ENCODE data around the gene PLEKHA6. TPM values are rescaled to one million over a fixed set of nuclear protein-coding genes. Genes with fewer than 3 reads are reported as not detected.
"Not testable (repeated sequence)": the region's sequence is repeated elsewhere in the genome, so short reads cannot be mapped to it uniquely, and the experiment has no call there.

Gene PLEKHA6
- total RNA-seq, 2 donors from 2014 or later, result 18.1 to 25.7 TPM

- no peak for TF ChIP-seq CTCF (IDR thresholded peaks at IDR 0.05)
- Histone ChIP-seq H3K4me1 (no peaks in the 10 kb centered on the region), H3K4me3 (no peak overlapping the region), H3K27ac (no peak overlapping the region), H3K36me3 (peaks cover 51% of the 10 kb centered on the region), H3K9me3 (no peaks in the 10 kb centered on the region), H3K27me3 (no peaks in the 10 kb centered on the region)
- no peak for DNase-seq (ENCODE audit: low spot score)
Measured at GRCh38 chr1:204242920-204243319, 116.8 kb downstream of the PLEKHA6 start.

- H3K9me3 ChIP-seq, result no peaks in the 10 kb centered on the region
- no peak overlapping the region for H3K27ac ChIP-seq
- no peak for TF ChIP-seq CTCF (IDR thresholded peaks at IDR 0.05)
- no peak overlapping the region for H3K4me3 ChIP-seq
- H3K27me3 ChIP-seq, result no peaks in the 10 kb centered on the region
- peaks cover 45% of the 10 kb centered on the region for H3K36me3 ChIP-seq
- H3K4me1 ChIP-seq, result no peaks in the 10 kb centered on the region
- no peak for DNase-seq (ENCODE audit: low spot score)
Measured at GRCh38 chr1:204241914-204242313, 117.8 kb downstream of the PLEKHA6 start.

- Histone ChIP-seq H3K36me3 (peaks cover 43% of the 10 kb centered on the region), H3K9me3 (no peaks in the 10 kb centered on the region), H3K27me3 (no peaks in the 10 kb centered on the region), H3K4me3 (no peak overlapping the region), H3K27ac (no peak overlapping the region), H3K4me1 (no peaks in the 10 kb centered on the region)
- no peak for DNase-seq (ENCODE audit: low spot score)
- TF ChIP-seq CTCF (IDR thresholded peaks at IDR 0.05), result no peak
Measured at GRCh38 chr1:204241050-204241449, 118.7 kb downstream of the PLEKHA6 start.

DNA sequence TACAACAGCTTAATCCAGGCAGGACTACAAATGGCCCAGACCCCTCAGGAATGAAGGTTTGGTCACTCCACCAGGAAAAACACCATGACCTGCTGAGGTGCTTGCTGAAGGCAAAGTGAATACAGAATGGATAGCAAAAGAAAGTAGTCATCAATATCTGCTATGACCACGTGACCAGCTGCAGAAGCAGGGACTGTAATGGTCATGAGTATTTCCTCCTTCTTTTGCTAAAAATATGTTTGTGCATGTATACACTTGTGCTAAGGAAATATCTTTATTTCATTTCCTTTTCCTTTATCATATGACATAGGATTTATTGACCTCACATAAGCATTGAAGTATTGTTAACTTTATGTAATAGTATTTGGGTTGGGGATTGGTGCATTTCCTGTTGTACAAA is 119.5 kb downstream of the PLEKHA6 start:
- no peak for DNase-seq (ENCODE audit: low spot score)
- Histone ChIP-seq H3K27me3 (no peaks in the 10 kb centered on the region), H3K27ac (no peak overlapping the region), H3K36me3 (peaks cover 35% of the 10 kb centered on the region), H3K9me3 (no peaks in the 10 kb centered on the region), H3K4me3 (no peak overlapping the region), H3K4me1 (no peaks in the 10 kb centered on the region)
- no peak for TF ChIP-seq CTCF (IDR thresholded peaks at IDR 0.05)

- H3K27me3 ChIP-seq; H3K4me1 ChIP-seq; H3K4me3 ChIP-seq; H3K9me3 ChIP-seq; H3K27ac ChIP-seq; DNase-seq (ENCODE audit: low spot score): not testable (repeated sequence)
- H3K36me3 ChIP-seq, result peaks cover 27% of the 10 kb centered on the region
Measured at GRCh38 chr1:204239401-204239800, 120.3 kb downstream of the PLEKHA6 start.

GRCh38 chr1:204238520-204238919 is 121.2 kb downstream of the PLEKHA6 start:
- not testable (repeated sequence) for H3K27ac ChIP-seq; H3K4me3 ChIP-seq; H3K9me3 ChIP-seq; H3K4me1 ChIP-seq; H3K27me3 ChIP-seq; DNase-seq (ENCODE audit: low spot score)
- H3K36me3 ChIP-seq, result peaks cover 26% of the 10 kb centered on the region

GRCh38 chr1:204237515-204237914 is 122.2 kb downstream of the PLEKHA6 start:
- DNase-seq (ENCODE audit: low spot score); H3K4me3 ChIP-seq; H3K27me3 ChIP-seq; H3K9me3 ChIP-seq; H3K27ac ChIP-seq; H3K4me1 ChIP-seq: not testable (repeated sequence)
- H3K36me3 ChIP-seq, result peaks cover 25% of the 10 kb centered on the region
